Measurements from ENCODE around the gene BAZ2B.

Gene BAZ2B

GRCh38 chr2:159457589-159457988 is 158.8 kb downstream of the BAZ2B start:
- DNase-seq = no peak

GRCh38 chr2:159456500-159457426 is 159.6 kb downstream of the BAZ2B start:
- no peak for DNase-seq

- DNase-seq = no peak
These were observed 160.9 kb downstream of the BAZ2B start for GRCh38 chr2:159455330-159455918.

GRCh38 chr2:159454185-159454584 is 162.2 kb downstream of the BAZ2B start:
- DNase-seq = no peak

- DNase-seq = no peak
These were observed 166.2 kb downstream of the BAZ2B start for GRCh38 chr2:159450180-159450579.

GRCh38 chr2:159449504-159450124 is 166.7 kb downstream of the BAZ2B start:
- DNase-seq = no peak

GRCh38 chr2:159446817-159447216 is 169.5 kb downstream of the BAZ2B start:
- DNase-seq = no peak

- no peak for DNase-seq
These were observed 170.1 kb downstream of the BAZ2B start for GRCh38 chr2:159446201-159446600.

- DNase-seq = no peak
These were observed 171.0 kb downstream of the BAZ2B start for GRCh38 chr2:159445307-159445706.

- DNase-seq = no peak
These were observed 171.6 kb downstream of the BAZ2B start for GRCh38 chr2:159444754-159445153.

GRCh38 chr2:159442159-159442852 is 174.0 kb downstream of the BAZ2B start:
- no peak for DNase-seq

GRCh38 chr2:159441182-159441581 is 175.2 kb downstream of the BAZ2B start:
- DNase-seq = no peak

GRCh38 chr2:159439421-159439820 is 176.9 kb downstream of the BAZ2B start:
- no peak for DNase-seq

- no peak for DNase-seq
These were observed 177.5 kb downstream of the BAZ2B start for GRCh38 chr2:159438720-159439353.

GRCh38 chr2:159438284-159438683 is 178.1 kb downstream of the BAZ2B start:
- no peak for DNase-seq

- DNase-seq = no peak
These were observed 183.7 kb downstream of the BAZ2B start for GRCh38 chr2:159432610-159433009.

- DNase-seq = no peak
These were observed 189.3 kb downstream of the BAZ2B start for GRCh38 chr2:159427048-159427447.

- DNase-seq = no peak
These were observed 196.9 kb downstream of the BAZ2B start for GRCh38 chr2:159419403-159419802.

GRCh38 chr2:159411460-159411859 is 204.9 kb downstream of the BAZ2B start:
- DNase-seq = no peak

- no peak for DNase-seq
These were observed 206.1 kb downstream of the BAZ2B start for GRCh38 chr2:159410276-159410675.

GRCh38 chr2:159409116-159409800 is 207.1 kb downstream of the BAZ2B start:
- DNase-seq = no peak

- DNase-seq = no peak
These were observed 213.6 kb downstream of the BAZ2B start for GRCh38 chr2:159402790-159403189.
